Measurements from ENCODE around the gene KLHDC4. TPM values are rescaled to one million over a fixed set of nuclear protein-coding genes. Genes with fewer than 3 reads are reported as not detected.

KLHDC4 gene
- total and polyA plus RNA-seq, 10 of the 15 experiments (the other 5 are each of a cell fraction or from before 2014, with no cell fraction given) = 0.80 to 62.1 (median 32.8) TPM

DNA sequence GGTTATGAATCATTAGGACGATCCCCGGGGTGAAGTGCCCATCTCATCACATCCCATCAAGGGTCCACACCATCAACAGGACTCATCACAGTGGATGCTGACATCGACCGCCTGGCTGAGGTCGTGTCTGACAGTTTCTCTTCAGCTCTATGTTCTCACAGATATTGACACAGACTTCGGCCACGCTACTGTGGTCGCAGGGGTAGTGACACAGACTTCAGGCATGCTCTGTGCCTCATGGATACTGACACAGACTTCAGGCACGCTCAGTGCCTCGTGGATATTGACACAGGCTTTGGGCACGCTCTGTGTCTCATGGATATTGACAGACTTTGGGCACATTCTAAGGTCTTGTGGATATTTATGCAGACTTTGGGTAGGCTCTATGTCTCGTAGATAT lies 50.1 kb downstream of the KLHDC4 start (continued):
- TF ChIP-seq, protein P1, sequence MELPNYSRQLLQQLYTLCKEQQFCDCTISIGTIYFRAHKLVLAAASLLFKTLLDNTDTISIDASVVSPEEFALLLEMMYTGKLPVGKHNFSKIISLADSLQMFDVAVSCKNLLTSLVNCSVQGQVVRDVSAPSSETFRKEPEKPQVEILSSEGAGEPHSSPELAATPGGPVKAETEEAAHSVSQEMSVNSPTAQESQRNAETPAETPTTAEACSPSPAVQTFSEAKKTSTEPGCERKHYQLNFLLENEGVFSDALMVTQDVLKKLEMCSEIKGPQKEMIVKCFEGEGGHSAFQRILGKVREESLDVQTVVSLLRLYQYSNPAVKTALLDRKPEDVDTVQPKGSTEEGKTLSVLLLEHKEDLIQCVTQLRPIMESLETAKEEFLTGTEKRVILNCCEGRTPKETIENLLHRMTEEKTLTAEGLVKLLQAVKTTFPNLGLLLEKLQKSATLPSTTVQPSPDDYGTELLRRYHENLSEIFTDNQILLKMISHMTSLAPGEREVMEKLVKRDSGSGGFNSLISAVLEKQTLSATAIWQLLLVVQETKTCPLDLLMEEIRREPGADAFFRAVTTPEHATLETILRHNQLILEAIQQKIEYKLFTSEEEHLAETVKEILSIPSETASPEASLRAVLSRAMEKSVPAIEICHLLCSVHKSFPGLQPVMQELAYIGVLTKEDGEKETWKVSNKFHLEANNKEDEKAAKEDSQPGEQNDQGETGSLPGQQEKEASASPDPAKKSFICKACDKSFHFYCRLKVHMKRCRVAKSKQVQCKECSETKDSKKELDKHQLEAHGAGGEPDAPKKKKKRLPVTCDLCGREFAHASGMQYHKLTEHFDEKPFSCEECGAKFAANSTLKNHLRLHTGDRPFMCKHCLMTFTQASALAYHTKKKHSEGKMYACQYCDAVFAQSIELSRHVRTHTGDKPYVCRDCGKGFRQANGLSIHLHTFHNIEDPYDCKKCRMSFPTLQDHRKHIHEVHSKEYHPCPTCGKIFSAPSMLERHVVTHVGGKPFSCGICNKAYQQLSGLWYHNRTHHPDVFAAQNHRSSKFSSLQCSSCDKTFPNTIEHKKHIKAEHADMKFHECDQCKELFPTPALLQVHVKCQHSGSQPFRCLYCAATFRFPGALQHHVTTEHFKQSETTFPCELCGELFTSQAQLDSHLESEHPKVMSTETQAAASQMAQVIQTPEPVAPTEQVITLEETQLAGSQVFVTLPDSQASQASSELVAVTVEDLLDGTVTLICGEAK (IDR thresholded peaks at IDR 0.05; ENCODE audit: borderline replicate concordance) = no peak
- TF ChIP-seq, protein P2, sequence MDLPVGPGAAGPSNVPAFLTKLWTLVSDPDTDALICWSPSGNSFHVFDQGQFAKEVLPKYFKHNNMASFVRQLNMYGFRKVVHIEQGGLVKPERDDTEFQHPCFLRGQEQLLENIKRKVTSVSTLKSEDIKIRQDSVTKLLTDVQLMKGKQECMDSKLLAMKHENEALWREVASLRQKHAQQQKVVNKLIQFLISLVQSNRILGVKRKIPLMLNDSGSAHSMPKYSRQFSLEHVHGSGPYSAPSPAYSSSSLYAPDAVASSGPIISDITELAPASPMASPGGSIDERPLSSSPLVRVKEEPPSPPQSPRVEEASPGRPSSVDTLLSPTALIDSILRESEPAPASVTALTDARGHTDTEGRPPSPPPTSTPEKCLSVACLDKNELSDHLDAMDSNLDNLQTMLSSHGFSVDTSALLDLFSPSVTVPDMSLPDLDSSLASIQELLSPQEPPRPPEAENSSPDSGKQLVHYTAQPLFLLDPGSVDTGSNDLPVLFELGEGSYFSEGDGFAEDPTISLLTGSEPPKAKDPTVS (IDR thresholded peaks at IDR 0.05; ENCODE audit: low read depth, low read length) = no peak
- TF ChIP-seq, protein P3, sequence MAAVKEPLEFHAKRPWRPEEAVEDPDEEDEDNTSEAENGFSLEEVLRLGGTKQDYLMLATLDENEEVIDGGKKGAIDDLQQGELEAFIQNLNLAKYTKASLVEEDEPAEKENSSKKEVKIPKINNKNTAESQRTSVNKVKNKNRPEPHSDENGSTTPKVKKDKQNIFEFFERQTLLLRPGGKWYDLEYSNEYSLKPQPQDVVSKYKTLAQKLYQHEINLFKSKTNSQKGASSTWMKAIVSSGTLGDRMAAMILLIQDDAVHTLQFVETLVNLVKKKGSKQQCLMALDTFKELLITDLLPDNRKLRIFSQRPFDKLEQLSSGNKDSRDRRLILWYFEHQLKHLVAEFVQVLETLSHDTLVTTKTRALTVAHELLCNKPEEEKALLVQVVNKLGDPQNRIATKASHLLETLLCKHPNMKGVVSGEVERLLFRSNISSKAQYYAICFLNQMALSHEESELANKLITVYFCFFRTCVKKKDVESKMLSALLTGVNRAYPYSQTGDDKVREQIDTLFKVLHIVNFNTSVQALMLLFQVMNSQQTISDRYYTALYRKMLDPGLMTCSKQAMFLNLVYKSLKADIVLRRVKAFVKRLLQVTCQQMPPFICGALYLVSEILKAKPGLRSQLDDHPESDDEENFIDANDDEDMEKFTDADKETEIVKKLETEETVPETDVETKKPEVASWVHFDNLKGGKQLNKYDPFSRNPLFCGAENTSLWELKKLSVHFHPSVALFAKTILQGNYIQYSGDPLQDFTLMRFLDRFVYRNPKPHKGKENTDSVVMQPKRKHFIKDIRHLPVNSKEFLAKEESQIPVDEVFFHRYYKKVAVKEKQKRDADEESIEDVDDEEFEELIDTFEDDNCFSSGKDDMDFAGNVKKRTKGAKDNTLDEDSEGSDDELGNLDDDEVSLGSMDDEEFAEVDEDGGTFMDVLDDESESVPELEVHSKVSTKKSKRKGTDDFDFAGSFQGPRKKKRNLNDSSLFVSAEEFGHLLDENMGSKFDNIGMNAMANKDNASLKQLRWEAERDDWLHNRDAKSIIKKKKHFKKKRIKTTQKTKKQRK (IDR thresholded peaks at IDR 0.05; ENCODE audit: low read depth, low read length) = no peak
- no peak for TF ChIP-seq FOS (IDR thresholded peaks at IDR 0.05; ENCODE audit: borderline replicate concordance, extremely low read depth, insufficient read length)
- TF ChIP-seq NFIC (IDR thresholded peaks at IDR 0.05; ENCODE audit: low read depth, low read length) = no peak
- TF ChIP-seq IKZF2 (IDR thresholded peaks at IDR 0.05) = no peak
- TF ChIP-seq, protein P4, sequence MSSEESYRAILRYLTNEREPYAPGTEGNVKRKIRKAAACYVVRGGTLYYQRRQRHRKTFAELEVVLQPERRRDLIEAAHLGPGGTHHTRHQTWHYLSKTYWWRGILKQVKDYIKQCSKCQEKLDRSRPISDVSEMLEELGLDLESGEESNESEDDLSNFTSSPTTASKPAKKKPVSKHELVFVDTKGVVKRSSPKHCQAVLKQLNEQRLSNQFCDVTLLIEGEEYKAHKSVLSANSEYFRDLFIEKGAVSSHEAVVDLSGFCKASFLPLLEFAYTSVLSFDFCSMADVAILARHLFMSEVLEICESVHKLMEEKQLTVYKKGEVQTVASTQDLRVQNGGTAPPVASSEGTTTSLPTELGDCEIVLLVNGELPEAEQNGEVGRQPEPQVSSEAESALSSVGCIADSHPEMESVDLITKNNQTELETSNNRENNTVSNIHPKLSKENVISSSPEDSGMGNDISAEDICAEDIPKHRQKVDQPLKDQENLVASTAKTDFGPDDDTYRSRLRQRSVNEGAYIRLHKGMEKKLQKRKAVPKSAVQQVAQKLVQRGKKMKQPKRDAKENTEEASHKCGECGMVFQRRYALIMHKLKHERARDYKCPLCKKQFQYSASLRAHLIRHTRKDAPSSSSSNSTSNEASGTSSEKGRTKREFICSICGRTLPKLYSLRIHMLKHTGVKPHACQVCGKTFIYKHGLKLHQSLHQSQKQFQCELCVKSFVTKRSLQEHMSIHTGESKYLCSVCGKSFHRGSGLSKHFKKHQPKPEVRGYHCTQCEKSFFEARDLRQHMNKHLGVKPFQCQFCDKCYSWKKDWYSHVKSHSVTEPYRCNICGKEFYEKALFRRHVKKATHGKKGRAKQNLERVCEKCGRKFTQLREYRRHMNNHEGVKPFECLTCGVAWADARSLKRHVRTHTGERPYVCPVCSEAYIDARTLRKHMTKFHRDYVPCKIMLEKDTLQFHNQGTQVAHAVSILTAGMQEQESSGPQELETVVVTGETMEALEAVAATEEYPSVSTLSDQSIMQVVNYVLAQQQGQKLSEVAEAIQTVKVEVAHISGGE (CRISPR knock-in tag; IDR thresholded peaks at IDR 0.05) = no peak
- TF ChIP-seq, protein P5, sequence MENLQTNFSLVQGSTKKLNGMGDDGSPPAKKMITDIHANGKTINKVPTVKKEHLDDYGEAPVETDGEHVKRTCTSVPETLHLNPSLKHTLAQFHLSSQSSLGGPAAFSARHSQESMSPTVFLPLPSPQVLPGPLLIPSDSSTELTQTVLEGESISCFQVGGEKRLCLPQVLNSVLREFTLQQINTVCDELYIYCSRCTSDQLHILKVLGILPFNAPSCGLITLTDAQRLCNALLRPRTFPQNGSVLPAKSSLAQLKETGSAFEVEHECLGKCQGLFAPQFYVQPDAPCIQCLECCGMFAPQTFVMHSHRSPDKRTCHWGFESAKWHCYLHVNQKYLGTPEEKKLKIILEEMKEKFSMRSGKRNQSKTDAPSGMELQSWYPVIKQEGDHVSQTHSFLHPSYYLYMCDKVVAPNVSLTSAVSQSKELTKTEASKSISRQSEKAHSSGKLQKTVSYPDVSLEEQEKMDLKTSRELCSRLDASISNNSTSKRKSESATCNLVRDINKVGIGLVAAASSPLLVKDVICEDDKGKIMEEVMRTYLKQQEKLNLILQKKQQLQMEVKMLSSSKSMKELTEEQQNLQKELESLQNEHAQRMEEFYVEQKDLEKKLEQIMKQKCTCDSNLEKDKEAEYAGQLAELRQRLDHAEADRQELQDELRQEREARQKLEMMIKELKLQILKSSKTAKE (IDR thresholded peaks at IDR 0.05; ENCODE audit: low read depth, poor library complexity, severe bottlenecking) = no peak
- TF ChIP-seq JUND (IDR thresholded peaks at IDR 0.05; ENCODE audit: low read depth, low read length) = no peak
- no peak for TF ChIP-seq DPF2 (IDR thresholded peaks at IDR 0.05)
- TF ChIP-seq, protein P6, sequence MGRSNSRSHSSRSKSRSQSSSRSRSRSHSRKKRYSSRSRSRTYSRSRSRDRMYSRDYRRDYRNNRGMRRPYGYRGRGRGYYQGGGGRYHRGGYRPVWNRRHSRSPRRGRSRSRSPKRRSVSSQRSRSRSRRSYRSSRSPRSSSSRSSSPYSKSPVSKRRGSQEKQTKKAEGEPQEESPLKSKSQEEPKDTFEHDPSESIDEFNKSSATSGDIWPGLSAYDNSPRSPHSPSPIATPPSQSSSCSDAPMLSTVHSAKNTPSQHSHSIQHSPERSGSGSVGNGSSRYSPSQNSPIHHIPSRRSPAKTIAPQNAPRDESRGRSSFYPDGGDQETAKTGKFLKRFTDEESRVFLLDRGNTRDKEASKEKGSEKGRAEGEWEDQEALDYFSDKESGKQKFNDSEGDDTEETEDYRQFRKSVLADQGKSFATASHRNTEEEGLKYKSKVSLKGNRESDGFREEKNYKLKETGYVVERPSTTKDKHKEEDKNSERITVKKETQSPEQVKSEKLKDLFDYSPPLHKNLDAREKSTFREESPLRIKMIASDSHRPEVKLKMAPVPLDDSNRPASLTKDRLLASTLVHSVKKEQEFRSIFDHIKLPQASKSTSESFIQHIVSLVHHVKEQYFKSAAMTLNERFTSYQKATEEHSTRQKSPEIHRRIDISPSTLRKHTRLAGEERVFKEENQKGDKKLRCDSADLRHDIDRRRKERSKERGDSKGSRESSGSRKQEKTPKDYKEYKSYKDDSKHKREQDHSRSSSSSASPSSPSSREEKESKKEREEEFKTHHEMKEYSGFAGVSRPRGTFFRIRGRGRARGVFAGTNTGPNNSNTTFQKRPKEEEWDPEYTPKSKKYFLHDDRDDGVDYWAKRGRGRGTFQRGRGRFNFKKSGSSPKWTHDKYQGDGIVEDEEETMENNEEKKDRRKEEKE (IDR thresholded peaks at IDR 0.05) = no peak

Measured in GM12878 (cell line).